Activated CD4-positive, alpha-beta T cell treated with anti-CD3 and anti-CD28 coated beads for 48 hours (primary cell): ENCODE data around the gene ACSBG1.

Experiments used
- DNase-seq: peaks from one replicate; pipeline ENCODE4 v3.0.0-alpha.2; 2020

The ACSBG1 gene

GRCh38 chr15:78162038-78162437 lies 72.3 kb downstream of the ACSBG1 start:
- DNase-seq = peak; percentile 27

GRCh38 chr15:78159395-78159794 lies 75.0 kb downstream of the ACSBG1 start:
- DNase-seq = no peak

- no peak for DNase-seq
These were observed 77.2 kb downstream of the ACSBG1 start for GRCh38 chr15:78157203-78157602.

- DNase-seq = no peak
These were observed 77.7 kb downstream of the ACSBG1 start for GRCh38 chr15:78156653-78157052.

- DNase-seq = no peak
These were observed 78.9 kb downstream of the ACSBG1 start for GRCh38 chr15:78155355-78155939.

GRCh38 chr15:78154955-78155354 lies 79.4 kb downstream of the ACSBG1 start:
- DNase-seq = no peak

- DNase-seq = peak; percentile 18
These were observed 83.3 kb downstream of the ACSBG1 start for GRCh38 chr15:78151075-78151474.

- DNase-seq = no peak
These were observed 84.3 kb downstream of the ACSBG1 start for GRCh38 chr15:78149805-78150751.

- DNase-seq = peak; percentile 100
These were observed 85.1 kb downstream of the ACSBG1 start, which contains the start of gene IDH3A for GRCh38 chr15:78149068-78149804. TSS of gene IDH3A (plus strand) at chr15:78149362. CDS start at chr15:78149404, 42 bp downstream.

GRCh38 chr15:78148392-78149067 lies 85.8 kb downstream of the ACSBG1 start:
- DNase-seq = no peak

GRCh38 chr15:78147566-78147965 lies 86.8 kb downstream of the ACSBG1 start:
- DNase-seq = no peak

GRCh38 chr15:78146425-78147154 lies 87.8 kb downstream of the ACSBG1 start:
- no peak for DNase-seq

- no peak for DNase-seq
These were observed 92.0 kb downstream of the ACSBG1 start for GRCh38 chr15:78142332-78142731.

GRCh38 chr15:78140292-78140691 lies 94.1 kb downstream of the ACSBG1 start:
- no peak for DNase-seq

GRCh38 chr15:78139578-78139977 lies 94.8 kb downstream of the ACSBG1 start:
- no peak for DNase-seq

- DNase-seq = no peak
These were observed 100.6 kb downstream of the ACSBG1 start for GRCh38 chr15:78133801-78134200.

GRCh38 chr15:78131295-78132061 lies 102.9 kb downstream of the ACSBG1 start, which contains the start of gene CIB2:
TSS of gene CIB2 (minus strand) at chr15:78131445. CDS start at chr15:78131215, 230 bp downstream.
- DNase-seq = peak; percentile 77

GRCh38 chr15:78130466-78131294 lies 103.7 kb downstream of the ACSBG1 start:
- DNase-seq = peak; percentile 46

- DNase-seq = no peak
These were observed 104.5 kb downstream of the ACSBG1 start for GRCh38 chr15:78129751-78130287.
